Mesothelial cell of epicardium (in vitro differentiated cells): ENCODE measurements around the gene CACNA1H. TPM values are rescaled to one million over a fixed set of nuclear protein-coding genes. Genes with fewer than 3 reads are reported as not detected.
"Not testable (repeated sequence)": the region's sequence is repeated elsewhere in the genome, so short reads cannot be mapped to it uniquely, and the experiment has no call there.

Source experiments
- DNase-seq, 2 experiments: peaks; one replicate each; pipeline ENCODE4 v3.0.0; 2021; ENCODE audit warnings: low spot score in 2 of 2; ENCODE audit not compliant: unreplicated experiment in 2 of 2
- H3K27ac Mint-ChIP-seq: 2 replicates; pipeline ENCODE4 v1.8.0; 2021; ENCODE audit warnings: mixed read lengths
- H3K27me3 Mint-ChIP-seq: 2 replicates; pipeline ENCODE4 v1.8.0; 2021; ENCODE audit warnings: low read depth, mixed read lengths
- H3K36me3 Mint-ChIP-seq: 2 replicates; pipeline ENCODE4 v1.8.0; 2021; ENCODE audit warnings: mixed read lengths
- H3K4me1 Mint-ChIP-seq: 2 replicates; pipeline ENCODE4 v1.8.0; 2021; ENCODE audit warnings: mixed read lengths
- H3K4me3 Mint-ChIP-seq: 2 replicates; pipeline ENCODE4 v1.8.0; 2021; ENCODE audit warnings: mild to moderate bottlenecking, moderate library complexity, mixed read lengths
- H3K9me3 Mint-ChIP-seq: 2 replicates; pipeline ENCODE4 v1.8.0; 2021; ENCODE audit warnings: mixed read lengths
- total RNA-seq: library from RNA; stranded (reverse); gene quantifications from 3 replicates; pipeline ENCODE4 v1.2.1, GENCODE V29; 2021
- TF ChIP-seq, protein P1 (sequence below): fragments of 200-600 bp; sonication (generic); IDR thresholded peaks from one replicate; pipeline ENCODE4 v1.5.0; 2021; ENCODE audit warnings: antibody characterized with exemption; ENCODE audit not compliant: unreplicated experiment

CACNA1H gene
- total RNA-seq, 1 donor from 2014 or later: 41.8 TPM

- not testable (repeated sequence) for H3K9me3 Mint-ChIP-seq, H3K27me3 Mint-ChIP-seq, H3K4me1 Mint-ChIP-seq, H3K4me3 Mint-ChIP-seq, H3K36me3 Mint-ChIP-seq, DNase-seq, H3K27ac Mint-ChIP-seq
These were observed 75.3 kb downstream of the CACNA1H start for GRCh38 chr16:1228227-1228626.

- H3K9me3 Mint-ChIP-seq, H3K4me3 Mint-ChIP-seq, H3K27ac Mint-ChIP-seq, H3K4me1 Mint-ChIP-seq, DNase-seq, H3K27me3 Mint-ChIP-seq, H3K36me3 Mint-ChIP-seq: not testable (repeated sequence)
These were observed 76.6 kb downstream of the CACNA1H start for GRCh38 chr16:1229476-1229875.

DNA sequence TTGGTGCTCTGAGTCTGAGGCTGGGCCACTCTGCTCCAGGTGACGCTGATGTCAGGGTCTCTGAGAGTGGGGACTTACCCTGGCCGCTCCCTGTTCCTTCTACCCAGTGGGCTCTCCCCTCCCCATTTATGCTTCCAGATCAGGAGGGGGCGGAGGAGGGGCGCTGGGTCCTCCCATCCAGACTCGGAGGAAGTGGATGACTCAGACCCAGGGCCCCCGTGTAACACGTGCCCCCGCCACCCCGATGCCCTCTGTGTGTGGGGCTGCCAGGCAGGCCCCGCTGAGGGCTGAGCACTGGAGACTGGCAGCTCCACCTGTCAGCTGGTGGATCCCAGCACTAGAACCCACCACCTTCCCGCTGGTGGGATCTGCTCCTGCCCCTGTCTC lies 77.2 kb downstream of the CACNA1H start, which contains the start of gene TPSB2:
Gene TPSB2 (minus strand): TSS at position 101 of the 387 bp plus-strand sequence. CDS start 233 bp downstream, outside the sequence.
- not testable (repeated sequence) for H3K36me3 Mint-ChIP-seq, H3K9me3 Mint-ChIP-seq, H3K4me1 Mint-ChIP-seq, H3K4me3 Mint-ChIP-seq, DNase-seq, H3K27me3 Mint-ChIP-seq, H3K27ac Mint-ChIP-seq

DNA sequence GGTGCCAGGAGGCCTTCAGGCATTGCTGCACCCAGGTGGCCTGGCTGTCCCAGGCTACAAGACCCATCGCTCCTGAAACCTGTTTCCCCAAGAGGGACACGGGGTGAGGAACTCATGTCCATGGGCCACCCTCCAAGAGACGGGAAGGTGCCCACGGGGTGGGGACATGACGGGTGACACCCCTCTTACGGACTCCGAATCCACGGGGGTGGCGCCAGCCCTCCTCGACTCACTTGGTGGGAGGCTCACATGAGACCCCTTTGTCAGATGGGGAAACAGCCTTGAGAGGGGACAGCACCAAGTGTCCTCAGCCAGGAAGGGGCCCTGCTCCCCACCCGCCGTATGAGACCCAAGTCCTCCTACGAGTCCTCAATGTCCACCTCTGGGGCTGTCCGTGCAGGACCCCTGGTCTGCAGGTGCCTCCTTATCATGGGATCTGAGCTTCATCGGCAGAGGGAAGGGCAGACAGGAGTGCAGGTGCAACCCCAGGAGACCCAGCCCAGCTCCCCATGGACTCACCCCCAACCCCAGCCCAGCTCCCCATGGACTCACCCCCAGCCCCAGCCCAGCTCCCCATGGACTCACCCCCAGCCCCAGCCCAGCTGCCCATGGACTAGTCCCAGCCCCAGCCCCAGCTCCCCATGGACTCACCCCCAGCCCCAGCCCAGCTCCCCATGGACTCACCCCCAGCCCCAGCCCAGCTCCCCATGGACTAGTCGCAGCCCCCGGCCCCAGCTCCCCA lies 77.7 kb downstream of the CACNA1H start:
- H3K36me3 Mint-ChIP-seq, H3K27ac Mint-ChIP-seq, H3K4me1 Mint-ChIP-seq, H3K9me3 Mint-ChIP-seq, DNase-seq, H3K27me3 Mint-ChIP-seq, H3K4me3 Mint-ChIP-seq: not testable (repeated sequence)

- H3K36me3 Mint-ChIP-seq, H3K27me3 Mint-ChIP-seq, H3K9me3 Mint-ChIP-seq, DNase-seq, H3K27ac Mint-ChIP-seq, H3K4me1 Mint-ChIP-seq, H3K4me3 Mint-ChIP-seq: not testable (repeated sequence)
These were observed 78.4 kb downstream of the CACNA1H start for GRCh38 chr16:1231301-1231700.

- not testable (repeated sequence) for DNase-seq, H3K36me3 Mint-ChIP-seq, H3K27ac Mint-ChIP-seq, H3K4me1 Mint-ChIP-seq, H3K4me3 Mint-ChIP-seq, H3K9me3 Mint-ChIP-seq, H3K27me3 Mint-ChIP-seq
These were observed 79.3 kb downstream of the CACNA1H start for GRCh38 chr16:1232049-1232748.

DNA sequence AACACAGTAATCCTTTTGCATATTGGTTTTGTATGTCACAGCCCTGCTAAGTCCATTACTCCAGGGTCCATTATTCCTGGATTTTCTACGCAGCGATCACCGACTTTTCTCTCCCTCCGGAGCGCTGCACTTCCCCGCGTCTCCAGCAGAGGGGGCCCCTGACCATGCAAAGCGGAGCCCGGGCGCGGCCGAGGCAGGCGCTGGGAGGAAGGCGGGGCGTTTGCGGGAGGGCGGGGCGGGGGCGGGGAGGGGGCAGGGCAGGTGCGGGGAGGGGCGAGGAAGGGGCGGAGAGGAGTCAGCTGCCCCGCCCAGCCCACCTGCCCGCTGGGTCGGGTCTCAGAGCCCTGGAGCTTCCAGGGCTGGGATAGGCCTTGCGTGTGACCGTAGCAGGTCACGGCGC lies 83.8 kb downstream of the CACNA1H start:
- H3K27me3 Mint-ChIP-seq, H3K4me3 Mint-ChIP-seq, H3K36me3 Mint-ChIP-seq, DNase-seq, H3K4me1 Mint-ChIP-seq, H3K9me3 Mint-ChIP-seq, H3K27ac Mint-ChIP-seq: not testable (repeated sequence)

- H3K9me3 Mint-ChIP-seq: no peaks in the 10 kb centered on the region
- TF ChIP-seq, protein P1, sequence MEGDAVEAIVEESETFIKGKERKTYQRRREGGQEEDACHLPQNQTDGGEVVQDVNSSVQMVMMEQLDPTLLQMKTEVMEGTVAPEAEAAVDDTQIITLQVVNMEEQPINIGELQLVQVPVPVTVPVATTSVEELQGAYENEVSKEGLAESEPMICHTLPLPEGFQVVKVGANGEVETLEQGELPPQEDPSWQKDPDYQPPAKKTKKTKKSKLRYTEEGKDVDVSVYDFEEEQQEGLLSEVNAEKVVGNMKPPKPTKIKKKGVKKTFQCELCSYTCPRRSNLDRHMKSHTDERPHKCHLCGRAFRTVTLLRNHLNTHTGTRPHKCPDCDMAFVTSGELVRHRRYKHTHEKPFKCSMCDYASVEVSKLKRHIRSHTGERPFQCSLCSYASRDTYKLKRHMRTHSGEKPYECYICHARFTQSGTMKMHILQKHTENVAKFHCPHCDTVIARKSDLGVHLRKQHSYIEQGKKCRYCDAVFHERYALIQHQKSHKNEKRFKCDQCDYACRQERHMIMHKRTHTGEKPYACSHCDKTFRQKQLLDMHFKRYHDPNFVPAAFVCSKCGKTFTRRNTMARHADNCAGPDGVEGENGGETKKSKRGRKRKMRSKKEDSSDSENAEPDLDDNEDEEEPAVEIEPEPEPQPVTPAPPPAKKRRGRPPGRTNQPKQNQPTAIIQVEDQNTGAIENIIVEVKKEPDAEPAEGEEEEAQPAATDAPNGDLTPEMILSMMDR: no peak
- no peak overlapping the region for H3K27ac Mint-ChIP-seq
- no peak for DNase-seq
- peaks cover 6% of the 10 kb centered on the region for H3K27me3 Mint-ChIP-seq
- H3K36me3 Mint-ChIP-seq: no peaks in the 10 kb centered on the region
- H3K4me3 Mint-ChIP-seq: no peak overlapping the region
- no peaks in the 10 kb centered on the region for H3K4me1 Mint-ChIP-seq
These were observed 85.1 kb downstream of the CACNA1H start for GRCh38 chr16:1237990-1238389.

- not testable (repeated sequence) for H3K4me1 Mint-ChIP-seq, H3K27ac Mint-ChIP-seq, H3K9me3 Mint-ChIP-seq, H3K36me3 Mint-ChIP-seq, H3K27me3 Mint-ChIP-seq, DNase-seq, H3K4me3 Mint-ChIP-seq
These were observed 86.0 kb downstream of the CACNA1H start for GRCh38 chr16:1238909-1239308.

DNA sequence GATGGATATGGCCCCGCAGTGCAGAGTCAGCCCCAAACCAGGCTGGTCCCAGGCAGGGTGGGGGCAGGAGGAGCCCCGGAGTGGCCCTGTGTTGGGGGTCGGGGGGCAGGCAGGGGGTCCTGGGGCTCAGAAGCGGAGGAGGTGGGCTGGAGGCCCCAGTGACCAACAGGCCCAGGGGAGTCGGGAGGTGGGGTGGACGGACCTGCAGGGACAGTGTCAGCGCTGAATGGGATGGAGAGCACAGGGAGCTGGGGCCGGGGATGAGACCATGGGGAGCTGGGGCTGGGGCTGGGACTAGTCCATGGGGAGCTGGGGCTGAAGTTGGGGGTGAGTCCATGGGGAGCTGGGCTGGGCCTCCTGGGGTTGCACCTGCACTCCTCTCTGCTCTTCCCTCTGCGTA lies 86.7 kb downstream of the CACNA1H start:
- not testable (repeated sequence) for H3K27ac Mint-ChIP-seq, H3K4me1 Mint-ChIP-seq, H3K9me3 Mint-ChIP-seq, H3K4me3 Mint-ChIP-seq, H3K36me3 Mint-ChIP-seq, H3K27me3 Mint-ChIP-seq
- DNase-seq: peak in 1 of 2 experiments; percentile 8

DNA sequence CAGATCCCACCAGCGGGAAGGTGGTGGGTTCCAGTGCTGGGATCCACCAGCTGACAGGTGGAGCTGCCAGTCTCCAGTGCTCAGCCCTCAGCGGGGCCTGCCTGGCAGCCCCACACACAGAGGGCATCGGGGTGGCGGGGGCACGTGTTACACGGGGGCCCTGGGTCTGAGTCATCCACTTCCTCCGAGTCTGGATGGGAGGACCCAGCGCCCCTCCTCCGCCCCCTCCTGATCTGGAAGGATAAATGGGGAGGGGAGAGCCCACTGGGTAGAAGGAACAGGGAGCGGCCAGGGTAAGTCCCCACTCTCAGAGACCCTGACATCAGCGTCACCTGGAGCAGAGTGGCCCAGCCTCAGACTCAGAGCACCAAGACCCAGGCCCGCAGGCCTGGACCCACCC lies 87.5 kb downstream of the CACNA1H start, which contains the start of gene TPSAB1:
Gene TPSAB1 (plus strand): TSS at position 270 of the 400 bp plus-strand sequence. CDS start 234 bp downstream, outside the sequence.
- not testable (repeated sequence) for H3K36me3 Mint-ChIP-seq, H3K27me3 Mint-ChIP-seq, H3K27ac Mint-ChIP-seq, DNase-seq, H3K4me1 Mint-ChIP-seq, H3K9me3 Mint-ChIP-seq, H3K4me3 Mint-ChIP-seq

DNA sequence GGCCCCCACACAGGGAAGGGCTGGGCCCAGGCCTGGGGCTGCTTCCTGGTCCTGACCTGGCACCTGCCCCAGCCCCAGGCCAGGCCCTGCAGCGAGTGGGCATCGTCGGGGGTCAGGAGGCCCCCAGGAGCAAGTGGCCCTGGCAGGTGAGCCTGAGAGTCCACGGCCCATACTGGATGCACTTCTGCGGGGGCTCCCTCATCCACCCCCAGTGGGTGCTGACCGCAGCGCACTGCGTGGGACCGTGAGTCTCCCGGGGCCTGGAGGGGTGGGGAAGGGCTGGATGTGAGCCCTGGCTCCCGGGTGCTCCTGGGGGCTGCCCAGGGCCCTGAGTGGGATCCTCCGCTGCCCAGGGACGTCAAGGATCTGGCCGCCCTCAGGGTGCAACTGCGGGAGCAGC lies 88.2 kb downstream of the CACNA1H start:
- H3K9me3 Mint-ChIP-seq, H3K4me3 Mint-ChIP-seq, H3K36me3 Mint-ChIP-seq, DNase-seq, H3K27ac Mint-ChIP-seq, H3K4me1 Mint-ChIP-seq: not testable (repeated sequence)
- peaks cover 11% of the 10 kb centered on the region for H3K27me3 Mint-ChIP-seq

- H3K36me3 Mint-ChIP-seq, H3K4me3 Mint-ChIP-seq, H3K9me3 Mint-ChIP-seq, H3K27ac Mint-ChIP-seq, H3K4me1 Mint-ChIP-seq, DNase-seq: not testable (repeated sequence)
- H3K27me3 Mint-ChIP-seq: peaks cover 24% of the 10 kb centered on the region
These were observed 90.5 kb downstream of the CACNA1H start for GRCh38 chr16:1243363-1243762.
